Activated CD8-positive, alpha-beta T cell treated with anti-CD3 and anti-CD28 coated beads for 36 hours (primary cell): Measurements from ENCODE around the gene RSBN1L. TPM values are rescaled to one million over a fixed set of nuclear protein-coding genes. Genes with fewer than 3 reads are reported as not detected.
"Not testable (repeated sequence)": the region's sequence is repeated elsewhere in the genome, so short reads cannot be mapped to it uniquely, and the experiment has no call there.

Experiments
- ATAC-seq: fragments of 200-7000 bp; cut with Tn5 transposase; one replicate; pipeline ENCODE4 v1.10.0; 2021; ENCODE audit warnings: mild to moderate bottlenecking, moderate library complexity
- CTCF ChIA-PET: fragments of 350-600 bp; sonication (Branson Sonifier 250); formaldehyde crosslinking; loops from one replicate; lab custom pipeline; 2021; ENCODE audit warnings: antibody characterized with exemption; lab: Charles Lee
- POLR2A ChIA-PET: fragments of 350-600 bp; sonication (Branson Sonifier 250); formaldehyde crosslinking; loops from one replicate; lab custom pipeline; 2021; ENCODE audit warnings: antibody characterized with exemption; lab: Charles Lee
- DNase-seq: peaks from one replicate; pipeline ENCODE4 v3.0.0-alpha.2; 2020
- H3K27ac Mint-ChIP-seq: one replicate; pipeline ENCODE4 v1.8.0; 2021; ENCODE audit warnings: mild to moderate bottlenecking, mixed read lengths
- H3K27me3 Mint-ChIP-seq: one replicate; pipeline ENCODE4 v1.8.0; 2021; ENCODE audit warnings: mixed read lengths
- H3K36me3 Mint-ChIP-seq: one replicate; pipeline ENCODE4 v1.8.0; 2021; ENCODE audit warnings: low read depth, mixed read lengths
- H3K4me1 Mint-ChIP-seq: one replicate; pipeline ENCODE4 v1.8.0; 2021; ENCODE audit warnings: low read depth, mixed read lengths
- H3K4me3 Mint-ChIP-seq: one replicate; pipeline ENCODE4 v1.8.0; 2021; ENCODE audit warnings: mild to moderate bottlenecking, moderate library complexity, mixed read lengths
- H3K9me3 Mint-ChIP-seq: one replicate; pipeline ENCODE4 v1.8.0; 2021; ENCODE audit warnings: mixed read lengths
- CTCF ChIP-seq: fragments of 200-600 bp; IDR thresholded peaks from one replicate; pipeline ENCODE4 v1.8.0; 2022; ENCODE audit warnings: antibody characterized with exemption, mild to moderate bottlenecking
- intact Hi-C: fragments of 100-400 bp; cut with micrococcal nuclease; formaldehyde crosslinking; loops from one replicate; pipeline ENCODE4 v1.10.0; 2022
- total RNA-seq, 2 experiments: library from RNA; stranded (reverse); gene quantifications; one replicate each; pipeline ENCODE4 v1.2.3, GENCODE V29; 2021

The RSBN1L gene
- total RNA-seq, 2 experiments from 2014 or later = 16.5 to 21.9 TPM

DNA sequence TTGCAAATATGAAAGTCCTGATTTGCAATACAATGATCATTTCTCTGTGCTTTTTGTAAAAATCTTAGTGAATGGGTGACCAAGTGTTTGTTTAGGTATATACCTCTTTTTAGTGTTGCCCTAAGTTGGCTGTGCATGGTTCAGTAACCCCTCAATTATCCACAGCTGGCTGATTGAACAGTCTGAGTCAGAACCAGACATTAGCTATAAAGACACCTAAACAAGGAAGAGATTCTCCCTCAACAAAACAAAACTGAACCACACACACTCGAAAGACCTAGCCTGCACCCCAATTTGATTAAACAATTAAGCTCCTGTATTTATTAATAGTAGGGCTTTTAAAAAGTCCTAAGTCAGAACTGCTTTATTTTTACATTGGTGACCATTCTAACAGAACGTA lies 2.8 kb downstream of the RSBN1L start:
- Mint-ChIP-seq H3K27ac (no peak overlapping the region), H3K4me1 (peaks cover 51% of the 10 kb centered on the region), H3K9me3 (no peaks in the 10 kb centered on the region), H3K4me3 (peak overlapping the region; percentile 99), H3K36me3 (peaks cover 28% of the 10 kb centered on the region), H3K27me3 (no peaks in the 10 kb centered on the region)
- DNase-seq (no peak), ATAC-seq (no peak)
- no peak for TF ChIP-seq CTCF
- intact Hi-C loops = no loop called here
- ChIA-PET POLR2A (interaction anchor here (1.0 kb wide), 1 partner anchor 25 kb away, joined by 5 read pairs; no protein-coding TSS in a partner anchor), CTCF (no interaction called here)

DNA sequence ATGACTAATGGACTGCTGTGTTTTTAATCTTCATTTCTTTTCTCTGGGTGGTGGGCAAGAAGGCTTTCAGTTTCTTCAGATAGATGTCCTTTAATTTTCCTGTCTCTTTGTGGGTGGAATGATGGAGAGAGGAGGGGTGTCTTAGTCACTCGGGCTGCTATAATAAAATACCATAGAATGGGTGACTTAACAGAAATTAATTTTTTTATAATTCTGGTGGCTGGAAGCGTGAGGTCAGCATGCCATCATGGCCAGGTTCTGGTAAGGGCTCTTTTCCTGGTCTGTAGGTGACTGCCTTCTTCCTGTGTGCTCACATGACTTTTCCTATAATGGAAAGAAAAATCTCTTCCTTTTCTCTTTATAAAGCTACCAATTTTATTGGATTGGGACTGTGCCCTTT lies 6.3 kb downstream of the RSBN1L start:
- no peak for ATAC-seq
- Mint-ChIP-seq H3K27ac (peak overlapping the region; percentile 51), H3K36me3 (peaks cover 25% of the 10 kb centered on the region), H3K4me1 (peaks cover 53% of the 10 kb centered on the region), H3K4me3 (no peak overlapping the region), H3K9me3 (no peaks in the 10 kb centered on the region), H3K27me3 (no peaks in the 10 kb centered on the region)
- CTCF ChIA-PET = interaction anchor here (1.0 to 2.4 kb wide), 6 partner anchors 17 to 57 kb away, joined by 3 to 15 read pairs (median 5); no protein-coding TSS in a partner anchor
- intact Hi-C loops = loop anchor here (5.0 kb wide), 1 partner anchor 55 kb away; no protein-coding TSS in a partner anchor
- POLR2A ChIA-PET = interaction anchor here (1.1 to 1.7 kb wide), 4 partner anchors 13 to 96 kb away, joined by 3 to 6 read pairs (median 4); partner anchors contain the start of genes PHTF2 and TMEM60
- no peak for DNase-seq
- TF ChIP-seq CTCF = no peak

DNA sequence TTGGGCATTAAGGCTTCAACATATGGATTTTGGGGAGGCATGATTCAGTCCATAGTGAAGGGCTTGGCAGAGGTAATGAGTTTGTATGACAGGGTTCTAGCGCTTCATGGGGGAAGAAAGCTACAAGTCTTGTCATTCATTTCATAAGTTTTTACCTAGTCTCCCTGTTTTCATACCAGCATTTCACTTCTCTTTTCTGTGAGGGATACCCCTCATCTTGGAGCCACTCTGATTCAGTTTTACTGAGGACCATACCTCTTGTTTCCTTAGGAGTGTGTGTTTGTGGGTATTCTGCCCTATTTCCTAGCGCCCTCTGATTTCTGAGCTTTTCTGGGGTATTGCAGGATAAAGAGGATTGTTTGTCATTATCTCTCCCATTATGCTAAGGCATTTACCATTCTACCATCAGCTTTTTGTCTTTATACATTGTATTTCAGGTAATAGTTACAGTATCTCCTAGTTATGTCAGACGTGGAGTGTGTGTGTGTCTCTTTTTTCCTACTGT lies 6.8 kb downstream of the RSBN1L start:
- POLR2A ChIA-PET = interaction anchor here (0.6 to 1.7 kb wide), 5 partner anchors 12 to 96 kb away, joined by 3 to 6 read pairs (median 4); partner anchors contain the start of genes PHTF2 and TMEM60
- H3K4me1 Mint-ChIP-seq = peaks cover 52% of the 10 kb centered on the region
- TF ChIP-seq CTCF = no peak
- CTCF ChIA-PET = interaction anchor here (1.0 to 2.4 kb wide), 7 partner anchors 16 to 56 kb away, joined by 3 to 15 read pairs (median 4); no protein-coding TSS in a partner anchor
- no peak overlapping the region for H3K27ac Mint-ChIP-seq
- H3K27me3 Mint-ChIP-seq = no peaks in the 10 kb centered on the region
- ATAC-seq (no peak), DNase-seq (no peak)
- peaks cover 27% of the 10 kb centered on the region for H3K36me3 Mint-ChIP-seq
- H3K9me3 Mint-ChIP-seq = no peaks in the 10 kb centered on the region
- intact Hi-C loops = loop anchor here (5.0 kb wide), 1 partner anchor 54 kb away; no protein-coding TSS in a partner anchor
- no peak overlapping the region for H3K4me3 Mint-ChIP-seq

DNA sequence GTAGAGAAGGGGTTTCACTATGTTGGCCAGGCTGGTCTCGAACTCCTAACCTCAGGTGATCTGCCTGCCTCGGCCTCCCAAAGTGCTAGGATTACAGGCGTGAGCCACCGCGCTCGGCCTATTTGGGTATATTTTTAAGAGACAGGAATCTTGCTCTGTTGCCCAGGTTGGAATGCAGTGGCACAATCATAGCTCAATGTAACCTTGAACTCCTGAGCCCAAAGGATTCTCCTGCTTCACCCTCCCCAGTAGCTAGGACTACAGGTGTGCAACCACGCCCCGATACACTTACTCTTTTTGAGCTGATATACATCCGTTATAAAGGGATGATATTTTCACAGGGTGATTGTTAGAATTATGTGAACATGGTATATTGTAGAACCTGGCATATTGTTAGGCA lies 7.4 kb downstream of the RSBN1L start:
- not testable (repeated sequence) for H3K9me3 Mint-ChIP-seq, H3K27me3 Mint-ChIP-seq, ATAC-seq, H3K27ac Mint-ChIP-seq, H3K4me3 Mint-ChIP-seq, DNase-seq
- Mint-ChIP-seq H3K36me3 (peaks cover 29% of the 10 kb centered on the region), H3K4me1 (peaks cover 53% of the 10 kb centered on the region)
- POLR2A ChIA-PET = interaction anchor here (0.6 to 1.3 kb wide), 2 partner anchors 25 to 32 kb away, joined by 4 read pairs; no protein-coding TSS in a partner anchor
- intact Hi-C loops = loop anchor here (5.0 kb wide), 1 partner anchor 54 kb away; no protein-coding TSS in a partner anchor
- CTCF ChIA-PET = interaction anchor here (1.0 to 2.4 kb wide), 6 partner anchors 19 to 56 kb away, joined by 3 to 15 read pairs (median 4); no protein-coding TSS in a partner anchor

GRCh38 chr7:77707504-77707992 lies 11.3 kb downstream of the RSBN1L start:
- no peak for TF ChIP-seq CTCF
- H3K27me3 Mint-ChIP-seq = no peaks in the 10 kb centered on the region
- H3K4me3 Mint-ChIP-seq = no peak overlapping the region
- H3K9me3 Mint-ChIP-seq = no peaks in the 10 kb centered on the region
- ChIA-PET CTCF (interaction anchor here (0.9 kb wide), 2 partner anchors 10 to 56 kb away, joined by 4 read pairs; no protein-coding TSS in a partner anchor), POLR2A (interaction anchor here (0.6 to 1.2 kb wide), 2 partner anchors 19 to 220 kb away, joined by 3 read pairs; no protein-coding TSS in a partner anchor)
- H3K27ac Mint-ChIP-seq = no peak overlapping the region
- DNase-seq (no peak), ATAC-seq (no peak)
- intact Hi-C loops = no loop called here
- H3K36me3 Mint-ChIP-seq = peaks cover 29% of the 10 kb centered on the region
- H3K4me1 Mint-ChIP-seq = peaks cover 40% of the 10 kb centered on the region
